ENCODE measurements around the gene ZBTB44.

ZBTB44 gene

GRCh38 chr11:130213143-130213978 lies 101.4 kb downstream of the ZBTB44 start:
- peak; percentile 19 for DNase-seq

- DNase-seq: no peak
These were observed 102.2 kb downstream of the ZBTB44 start for GRCh38 chr11:130212431-130212961.

GRCh38 chr11:130211781-130212401 lies 102.8 kb downstream of the ZBTB44 start:
- no peak for DNase-seq

GRCh38 chr11:130211144-130211543 lies 103.6 kb downstream of the ZBTB44 start:
- no peak for DNase-seq

GRCh38 chr11:130209954-130210854 lies 104.5 kb downstream of the ZBTB44 start:
- no peak for DNase-seq

GRCh38 chr11:130209128-130209932 lies 105.4 kb downstream of the ZBTB44 start:
- DNase-seq: no peak

GRCh38 chr11:130208241-130209127 lies 106.2 kb downstream of the ZBTB44 start:
- DNase-seq: no peak

GRCh38 chr11:130206141-130206540 lies 108.6 kb downstream of the ZBTB44 start:
- no peak for DNase-seq

- no peak for DNase-seq
These were observed 110.0 kb downstream of the ZBTB44 start for GRCh38 chr11:130204703-130205095.

GRCh38 chr11:130203766-130204702 lies 110.7 kb downstream of the ZBTB44 start:
- DNase-seq: no peak

GRCh38 chr11:130202818-130203689 lies 111.7 kb downstream of the ZBTB44 start:
- DNase-seq: no peak

- no peak for DNase-seq
These were observed 112.5 kb downstream of the ZBTB44 start for GRCh38 chr11:130202009-130202817.

- DNase-seq: no peak
These were observed 113.7 kb downstream of the ZBTB44 start for GRCh38 chr11:130201026-130201425.

GRCh38 chr11:130199792-130200191 lies 114.9 kb downstream of the ZBTB44 start:
- no peak for DNase-seq

- DNase-seq: no peak
These were observed 115.8 kb downstream of the ZBTB44 start for GRCh38 chr11:130198964-130199363.

GRCh38 chr11:130198292-130198691 lies 116.4 kb downstream of the ZBTB44 start:
- DNase-seq: no peak

- no peak for DNase-seq
These were observed 117.2 kb downstream of the ZBTB44 start for GRCh38 chr11:130197386-130198035.

All from fibroblast of skin of scalp (primary cell).